Adrenal gland (tissue), 12 donors: Measurements from ENCODE around the gene ATAD3B. TPM values are rescaled to one million over a fixed set of nuclear protein-coding genes. Genes with fewer than 3 reads are reported as not detected.
A peak's percentile ranks its signal among the peaks of the same experiment; 100 is the strongest.
"Not testable (repeated sequence)": the region's sequence is repeated elsewhere in the genome, so short reads cannot be mapped to it uniquely, and the experiment has no call there.

Experiments used
- DNase-seq, 7 donors: peaks; one replicate each; pipeline ENCODE4 v3.0.0-alpha.2; 2019 to 2020
- H3K27ac ChIP-seq, 5 donors: fragments of 200-600 bp; sonication (generic) in 4 of 5; 1 replicate in 3 of 5; 2 replicates in 2 of 5; pipeline versions ENCODE4 v1.5.1 to v1.8.0; 2016 to 2020; ENCODE audit warnings: mild to moderate bottlenecking in 1 of 5
- H3K27me3 ChIP-seq: fragments of 200-600 bp; 2 replicates; pipeline ENCODE4 v1.8.0; 2021
- H3K36me3 ChIP-seq, 2 donors: fragments of 200-600 bp; replicated peaks in 1 of 2; 1 replicate in 1 of 2; 2 replicates in 1 of 2; pipeline versions ENCODE4 v1.5.1 to v1.8.0; 2018 to 2022
- H3K4me1 ChIP-seq, 2 donors: fragments of 200-600 bp; replicated peaks in 1 of 2; 1 replicate in 1 of 2; 2 replicates in 1 of 2; pipeline versions ENCODE4 v1.5.1 to v1.8.0; 2018 to 2021
- H3K4me3 ChIP-seq, 4 donors: fragments of 200-600 bp; sonication (generic) in 3 of 4; one replicate each; pipeline ENCODE4 v1.5.1; 2016 to 2018
- H3K9me3 ChIP-seq, 3 donors: fragments of 200-600 bp; sonication (generic) in 1 of 3; replicated peaks in 1 of 3; 1 replicate in 2 of 3; 2 replicates in 1 of 3; pipeline versions ENCODE4 v1.5.1 to v1.8.0; 2016 to 2021
- POLR2A ChIP-seq, 2 donors: fragments of 450-650 bp; IDR thresholded peaks; one replicate each; pipeline ENCODE4 v1.6.1; 2017; ENCODE audit warnings: antibody characterized with exemption in 2 of 2, mild to moderate bottlenecking in 2 of 2, moderate library complexity in 1 of 2
- WGBS, 4 donors: extraction: QIAGEN DNeasy Blood & Tissue Kit in 2 of 4; methylation state at CpG; one replicate each; pipeline versions ENCODE4 v1.1.5 to v1.1.7; 2013 to 2017; 5-methylcytosine and 5-hydroxymethylcytosine counted together
- intact Hi-C, 2 donors: fragments of 100-400 bp; cut with DNase I; formaldehyde crosslinking; loops; one replicate each; pipeline versions ENCODE4 v1.14.1 to v1.15.0; 2022 to 2023
- polyA plus RNA-seq, 3 donors: library from polyadenylated mRNA; stranded (reverse); fragments of 200-250 nt in 2 of 3; fragments of 350-450 nt in 1 of 3; fragmentation: Illumina TruSeq in 1 of 3; extraction: RNeasy Lipid Tissue Mini Kit (QIAGEN cat#74804) in 1 of 3; gene quantifications; one replicate each; pipeline ENCODE4 v1.2.3, GENCODE V29; 2013 to 2014
- total RNA-seq, 9 donors: library from RNA; depleted of rRNA in 4 of 9; stranded (reverse); fragments of >200 nt in 4 of 9; fragments of 120-200 nt in 1 of 9; fragmentation: NEBNext Ultra II Directional in 1 of 9; extraction: Animal tissue kit (Norgen Biotek cat#: 25700) in 1 of 9; gene quantifications; one replicate each; pipeline versions ENCODE4 v1.1.0 to v1.2.4, GENCODE V29; 2013 to 2023
- TF ChIP-seq, protein P1 (sequence below), 6 experiments: fragments of 450-650 bp in 4 of 6; fragments of 200-600 bp in 2 of 6; sonication (generic) in 1 of 6; IDR thresholded peaks; 1 replicate in 5 of 6; 2 replicates in 1 of 6; pipeline versions ENCODE4 v1.5.1 to v1.8.0; 2016 to 2021; ENCODE audit warnings: antibody characterized with exemption in 6 of 6, mild to moderate bottlenecking in 2 of 6, moderate library complexity in 1 of 6
- donor health status: healthy with polysubstance abuse.
- donor health status: Bipolar disorder and iron deficiency.
- donor health status: DM: yes; HTN: yes; CAD: no.
- donor health status: DM: no; HTN: no; CAD: no.
- donor health status: DM: no; HTN: no; CAD: no.
- donor health status: DM: yes; HTN: yes; CAD: no.

The ATAD3B gene
- total and polyA plus RNA-seq, 12 donors = 5.3 to 109 (median 13.3) TPM

DNA sequence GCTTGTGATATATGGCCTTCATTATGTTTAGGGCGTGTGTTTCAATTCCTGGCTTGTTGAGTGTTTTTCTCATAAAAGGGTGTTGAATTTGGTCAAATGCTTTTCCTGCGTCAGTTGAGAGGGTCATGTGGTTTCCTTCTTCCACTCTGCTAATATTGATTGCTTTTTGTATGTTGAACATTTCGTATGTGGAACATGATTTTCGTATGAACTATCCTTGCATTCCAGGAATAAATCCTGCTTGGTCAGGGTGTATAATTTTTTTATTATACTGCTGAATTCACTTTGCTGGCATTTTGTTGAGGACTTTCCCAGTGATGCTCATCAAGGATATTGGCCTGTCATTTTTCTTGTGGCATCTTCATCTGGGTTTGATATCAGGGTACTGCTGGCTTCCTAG is 35.7 kb downstream of the ATAD3B start:
- Histone ChIP-seq H3K4me3 (no peak overlapping the region), H3K27ac (no peak overlapping the region), H3K36me3 (no peaks in the 10 kb centered on the region), H3K4me1 (peaks cover 0 to 13% of the 10 kb centered on the region in 2 donors), H3K27me3 (no peaks in the 10 kb centered on the region), H3K9me3 (no peaks in the 10 kb centered on the region)
- TF ChIP-seq POLR2A (IDR thresholded peaks at IDR 0.05) = no peak
- TF ChIP-seq, protein P1, sequence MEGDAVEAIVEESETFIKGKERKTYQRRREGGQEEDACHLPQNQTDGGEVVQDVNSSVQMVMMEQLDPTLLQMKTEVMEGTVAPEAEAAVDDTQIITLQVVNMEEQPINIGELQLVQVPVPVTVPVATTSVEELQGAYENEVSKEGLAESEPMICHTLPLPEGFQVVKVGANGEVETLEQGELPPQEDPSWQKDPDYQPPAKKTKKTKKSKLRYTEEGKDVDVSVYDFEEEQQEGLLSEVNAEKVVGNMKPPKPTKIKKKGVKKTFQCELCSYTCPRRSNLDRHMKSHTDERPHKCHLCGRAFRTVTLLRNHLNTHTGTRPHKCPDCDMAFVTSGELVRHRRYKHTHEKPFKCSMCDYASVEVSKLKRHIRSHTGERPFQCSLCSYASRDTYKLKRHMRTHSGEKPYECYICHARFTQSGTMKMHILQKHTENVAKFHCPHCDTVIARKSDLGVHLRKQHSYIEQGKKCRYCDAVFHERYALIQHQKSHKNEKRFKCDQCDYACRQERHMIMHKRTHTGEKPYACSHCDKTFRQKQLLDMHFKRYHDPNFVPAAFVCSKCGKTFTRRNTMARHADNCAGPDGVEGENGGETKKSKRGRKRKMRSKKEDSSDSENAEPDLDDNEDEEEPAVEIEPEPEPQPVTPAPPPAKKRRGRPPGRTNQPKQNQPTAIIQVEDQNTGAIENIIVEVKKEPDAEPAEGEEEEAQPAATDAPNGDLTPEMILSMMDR (IDR thresholded peaks at IDR 0.05) = no peak
- WGBS, 4 donors = 88 to 94% (median 89%) methylated on average over 4 of the region's 4 CpGs
- intact Hi-C loops = no loop called here
- DNase-seq = no peak

DNA sequence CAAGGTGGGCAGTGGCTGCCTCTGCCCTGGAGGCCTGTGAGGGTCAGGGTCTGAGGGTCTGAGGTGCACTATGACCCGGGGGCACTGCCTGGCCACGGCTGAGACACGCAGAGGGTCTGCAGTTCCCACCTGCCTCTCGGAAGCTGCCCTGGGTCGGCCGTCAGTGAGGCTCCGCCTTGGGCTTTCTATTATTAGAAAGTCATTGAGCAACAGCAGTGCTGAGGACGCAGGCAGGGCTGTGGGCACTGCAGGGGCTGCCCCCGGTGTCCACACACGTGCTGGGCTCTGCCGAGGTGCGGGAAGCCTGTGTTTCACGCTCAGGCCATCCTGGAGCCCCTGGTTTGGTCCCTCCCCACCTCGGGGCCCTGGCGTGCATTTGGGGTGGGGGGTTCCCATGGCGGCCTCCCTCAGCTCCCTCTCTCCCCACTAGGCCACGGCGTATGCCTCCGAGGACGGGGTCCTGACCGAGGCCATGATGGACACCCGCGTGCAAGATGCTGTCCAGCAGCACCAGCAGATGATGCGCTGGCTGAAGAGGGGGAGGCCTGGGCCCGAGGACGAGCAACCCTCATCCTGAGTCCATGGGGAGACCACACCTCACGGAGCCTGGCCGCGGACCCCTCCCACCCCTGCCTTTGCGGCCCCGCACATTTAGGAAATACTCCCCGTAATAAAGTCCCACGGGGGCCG is 37.4 kb downstream of the ATAD3B start:
- H3K9me3 ChIP-seq, H3K4me3 ChIP-seq, H3K27me3 ChIP-seq, intact Hi-C loops, H3K36me3 ChIP-seq: not testable (repeated sequence)
- peak overlapping the region in 1 of 5 donors; percentile 55 for H3K27ac ChIP-seq
- DNase-seq = peak in 6 of 7 donors; percentile 38 to 67 (median 54)
- 47 to 58% (median 52%) methylated on average over 10 to 32 of the region's 34 CpGs; no CpG with 5 or more reads in 1 of the 4 donors for WGBS, 4 donors
- peaks cover 0 to 13% of the 10 kb centered on the region in 2 donors for H3K4me1 ChIP-seq

DNA sequence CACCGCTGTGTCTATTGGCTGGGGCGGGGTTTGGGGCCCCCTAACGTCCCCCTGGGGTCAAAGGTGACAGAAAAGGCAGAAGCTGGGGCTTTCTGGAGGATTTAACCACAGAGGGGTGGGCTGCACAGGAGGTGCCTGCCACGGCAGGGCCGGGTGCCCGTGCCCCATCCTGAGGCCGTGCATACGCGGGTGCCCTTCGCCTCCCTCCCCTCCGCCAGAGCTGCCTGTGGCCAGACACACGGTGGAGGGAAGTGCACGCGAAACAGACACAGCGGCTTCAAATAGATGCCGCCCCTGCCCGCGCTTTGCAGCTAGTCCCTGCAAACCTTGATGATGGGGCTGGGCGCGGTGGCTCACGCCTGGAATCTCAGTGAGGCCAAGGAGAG is 37.9 kb downstream of the ATAD3B start:
- H3K4me3 ChIP-seq, intact Hi-C loops, H3K36me3 ChIP-seq, H3K27ac ChIP-seq, H3K9me3 ChIP-seq, H3K27me3 ChIP-seq, DNase-seq: not testable (repeated sequence)
- 0 to 80% (median 75%) methylated on average over 1 to 17 of the region's 21 CpGs for WGBS, 4 donors
- peaks cover 0 to 13% of the 10 kb centered on the region in 2 donors for H3K4me1 ChIP-seq

DNA sequence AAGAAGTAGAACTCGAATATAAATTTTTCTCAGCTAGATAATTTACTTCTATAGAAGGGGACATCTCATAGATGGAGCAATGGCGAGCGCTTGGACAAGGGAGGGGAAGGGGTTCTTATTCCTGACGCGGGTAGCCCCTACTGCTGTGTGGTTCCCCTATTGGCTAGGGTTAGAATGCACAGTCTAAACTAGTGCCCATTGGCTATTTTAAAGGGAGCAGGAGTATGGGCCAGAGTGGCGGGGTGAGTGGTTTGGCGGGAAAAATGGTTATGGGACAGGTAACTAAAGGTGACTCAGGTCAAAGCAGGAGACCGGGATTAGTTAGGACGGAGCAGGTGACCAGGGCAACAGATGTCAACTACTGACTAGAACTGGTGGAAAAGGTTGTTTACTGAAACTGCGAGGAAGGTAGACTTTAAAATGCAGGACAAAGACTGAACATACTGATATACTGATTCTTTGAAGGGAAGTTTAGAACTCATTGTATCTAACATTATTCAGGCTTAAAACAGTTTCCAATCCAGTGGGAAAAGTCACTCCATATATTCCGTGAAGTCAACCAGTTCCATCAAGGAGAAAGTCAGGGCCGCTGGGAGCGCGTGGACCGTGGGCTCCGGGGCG is 39.5 kb downstream of the ATAD3B start:
- Histone ChIP-seq H3K27me3 (no peaks in the 10 kb centered on the region), H3K27ac (peak overlapping the region; percentile 88 to 98 (median 94)), H3K4me3 (peak overlapping the region; percentile 46 to 90 (median 74)), H3K4me1 (peaks cover 0 to 8% of the 10 kb centered on the region in 2 donors), H3K36me3 (no peaks in the 10 kb centered on the region), H3K9me3 (no peaks in the 10 kb centered on the region)
- DNase-seq = no peak
- no peak for TF ChIP-seq POLR2A (IDR thresholded peaks at IDR 0.05)
- TF ChIP-seq, protein P1 (IDR thresholded peaks at IDR 0.05) = peak in 1 of 6 experiments; percentile 11
- intact Hi-C loops = no loop called here
- 15 to 23% (median 19%) methylated on average over 17 of the region's 17 CpGs for WGBS, 4 donors

GRCh38 chr1:1511533-1512285 is 40.1 kb downstream of the ATAD3B start, which contains the start of gene ATAD3A:
ATAD3A (plus strand) TSS chr1:1512162; CDS start chr1:1512269, 107 bp downstream.
- intact Hi-C loops = no loop called here
- peak; percentile 98 to 99 (median 99) for DNase-seq
- H3K4me1 ChIP-seq = peaks cover 0 to 8% of the 10 kb centered on the region in 2 donors
- TF ChIP-seq, protein P1 (IDR thresholded peaks at IDR 0.05) = no peak
- TF ChIP-seq POLR2A (IDR thresholded peaks at IDR 0.05) = peak; percentile 67 to 68
- peak within 1 kb of the TSS; percentile 46 to 90 (median 74) for H3K4me3 ChIP-seq
- H3K36me3 ChIP-seq = peaks cover 0 to 3% of the 10 kb centered on the region in 2 donors
- H3K27ac ChIP-seq = peak within 1 kb of the TSS; percentile 88 to 98 (median 94)
- H3K9me3 ChIP-seq = no peaks in the 10 kb centered on the region
- H3K27me3 ChIP-seq = no peaks in the 10 kb centered on the region
- 0 to 1% (median 0%) methylated on average over 1 to 99 of the region's 99 CpGs for WGBS, 4 donors

- H3K27ac ChIP-seq = peak overlapping the region in 2 of 5 donors; percentile 94 to 96
- H3K36me3 ChIP-seq, H3K27me3 ChIP-seq, H3K4me1 ChIP-seq, H3K9me3 ChIP-seq, intact Hi-C loops: not testable (repeated sequence)
- 0% methylated on average over 22 to 45 of the region's 52 CpGs; no CpG with 5 or more reads in 2 of the 4 donors for WGBS, 4 donors
- DNase-seq = peak in 1 of 7 donors; percentile 36
- H3K4me3 ChIP-seq = peak overlapping the region in 2 of 4 donors; percentile 58 to 90
These were observed 40.9 kb downstream of the ATAD3B start for GRCh38 chr1:1512425-1512824.

DNA sequence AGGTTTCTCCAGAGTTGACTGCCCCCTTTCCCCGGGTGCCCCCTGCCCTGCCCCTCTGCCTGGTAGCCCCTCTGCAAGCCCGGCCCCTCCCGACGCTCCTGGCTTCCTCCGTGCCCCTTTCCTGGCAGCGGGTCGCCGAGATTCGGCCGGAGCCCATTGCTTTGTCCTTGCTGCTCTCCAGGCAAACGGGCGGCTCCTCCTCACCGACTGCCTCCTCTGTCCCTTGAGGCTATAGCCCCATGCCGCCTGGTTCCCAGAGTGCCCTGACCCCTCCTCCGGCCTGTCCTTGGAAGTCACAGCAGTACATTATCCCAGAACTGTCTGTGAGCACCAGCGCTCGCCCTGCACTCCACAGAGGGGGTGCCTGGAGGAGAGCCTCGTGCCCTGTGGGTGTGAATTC is 42.1 kb downstream of the ATAD3B start:
- 48 to 89% (median 59%) methylated on average over 5 to 18 of the region's 18 CpGs for WGBS, 4 donors
- H3K9me3 ChIP-seq, H3K4me3 ChIP-seq, H3K27me3 ChIP-seq, intact Hi-C loops, H3K4me1 ChIP-seq, H3K36me3 ChIP-seq, DNase-seq, H3K27ac ChIP-seq: not testable (repeated sequence)
